K562 (cell line): ENCODE results near the gene TUBGCP6. TPM values are rescaled to one million over a fixed set of nuclear protein-coding genes. Genes with fewer than 3 reads are reported as not detected.

Experiments
- ATAC-seq: fragments of 200-7000 bp; cut with Tn5 transposase; 3 replicates; pipeline ENCODE4 v1.9.1; 2020; ENCODE audit warnings: moderate library complexity
- BruUV-seq: library from RNA; stranded (reverse); fragments of 400-500 nt; replicated peaks from 2 replicates; lab custom pipeline; 2021; lab: Mats Ljungman, UMichigan
- CTCF ChIA-PET: fragments of 300-600 bp; formaldehyde crosslinking; extraction: SDS; loops from one replicate; lab custom pipeline; 2021; ENCODE audit warnings: low intra/inter-chr PET ratio; lab: Yijun Ruan, JAX
- POLR2A ChIA-PET: fragments of 300-600, 350-650 bp; sonication (Branson Sonifier 250); formaldehyde crosslinking; extraction: SDS; loops from one replicate; lab custom pipeline; 2021; ENCODE audit warnings: antibody characterized with exemption, inconsistent platforms; lab: Yijun Ruan, JAX
- DNase-seq, 4 experiments: peaks; one replicate each; pipeline versions ENCODE4 v3.0.0 to v3.0.0-alpha.2; 2011 to 2018; ENCODE audit warnings: low spot score in 3 of 4, mixed read lengths in 3 of 4; ENCODE audit errors: extremely low read depth in 1 of 4
- FAIRE-seq: peaks from 2 replicates; lab custom pipeline; 2011; peaks lifted over from hg19 to GRCh38; lab: Jason Lieb, UNC
- H2AFZ ChIP-seq: 2 replicates; pipeline ENCODE4 v1.6.0; 2011; ENCODE audit warnings: low read depth, low read length, control low read depth, inconsistent platforms
- H3K27ac ChIP-seq: fragments of 200-600 bp; 3 replicates; pipeline ENCODE4 v1.8.0; 2011; ENCODE audit warnings: low read depth, mild to moderate bottlenecking, control low read depth, inconsistent platforms, low read length, moderate library complexity, mixed read lengths; ENCODE audit errors: extremely low read depth
- H3K27me3 ChIP-seq, 2 experiments: fragments of 300-600 bp in 1 of 2; 2 replicates in 1 of 2; 3 replicates in 1 of 2; pipeline versions ENCODE4 v1.6.0 to v1.8.0; 2011; ENCODE audit warnings: inconsistent platforms in 2 of 2, low read length in 2 of 2, mild to moderate bottlenecking in 1 of 2, mixed read lengths in 1 of 2, moderate library complexity in 1 of 2; ENCODE audit not compliant: control insufficient read depth in 2 of 2, insufficient read depth in 2 of 2
- H3K36me3 ChIP-seq: fragments of 300-600 bp; 3 replicates; pipeline ENCODE4 v1.8.0; 2011; ENCODE audit warnings: mild to moderate bottlenecking, low read length, inconsistent platforms; ENCODE audit not compliant: control insufficient read depth, insufficient read depth
- H3K4me1 ChIP-seq, 2 experiments: fragments of 200-600 bp in 1 of 2; replicated peaks in 1 of 2; 2 replicates in 1 of 2; 3 replicates in 1 of 2; pipeline versions ENCODE4 v1.5.1 to v1.8.0; 2011; ENCODE audit warnings: inconsistent platforms in 2 of 2, low read length in 2 of 2, mild to moderate bottlenecking in 1 of 2, mixed read lengths in 1 of 2, moderate library complexity in 1 of 2; ENCODE audit not compliant: control insufficient read depth in 2 of 2, insufficient read depth in 2 of 2
- H3K4me2 ChIP-seq: 2 replicates; pipeline ENCODE4 v1.6.1; 2011; ENCODE audit warnings: low read length, control low read depth, inconsistent platforms, mixed read lengths; ENCODE audit not compliant: insufficient read depth
- H3K4me3 ChIP-seq: fragments of 200-600 bp; sonication (generic), shearing (Covaris generic); 2 replicates; pipeline ENCODE4 v1.5.1; 2016; ENCODE audit warnings: control low read depth, inconsistent platforms
- H3K79me2 ChIP-seq: fragments of 200-600 bp; 3 replicates; pipeline ENCODE4 v1.8.0; 2011; ENCODE audit warnings: low read length, inconsistent platforms; ENCODE audit not compliant: control insufficient read depth, insufficient read depth
- H3K9ac ChIP-seq, 2 experiments: 2 replicates each; pipeline versions ENCODE4 v1.6.0 to v1.6.1; 2011; ENCODE audit warnings: low read depth in 2 of 2, low read length in 2 of 2, control low read depth in 1 of 2, inconsistent platforms in 1 of 2, mild to moderate bottlenecking in 1 of 2, mixed read lengths in 1 of 2; ENCODE audit not compliant: insufficient read depth in 1 of 2
- H3K9me1 ChIP-seq: one replicate; pipeline ENCODE4 v1.6.0; 2011; ENCODE audit warnings: inconsistent platforms, mild to moderate bottlenecking, low read length, moderate library complexity; ENCODE audit not compliant: control insufficient read depth, insufficient read depth
- H3K9me3 ChIP-seq: replicated peaks from 2 replicates; pipeline ENCODE4 v1.5.1; 2011; ENCODE audit warnings: low read depth, low read length, inconsistent platforms; ENCODE audit not compliant: control insufficient read depth, insufficient read depth
- H4K20me1 ChIP-seq: replicated peaks from 2 replicates; pipeline ENCODE4 v1.6.1; 2011; ENCODE audit warnings: low read length, inconsistent platforms, mixed read lengths; ENCODE audit not compliant: control insufficient read depth, insufficient read depth
- CBFA2T2 ChIP-seq: fragments of 450-650 bp; conservative IDR thresholded peaks from 2 replicates; pipeline ENCODE4 v1.6.1; 2017; ENCODE audit warnings: mild to moderate bottlenecking
- NFIC ChIP-seq: fragments of 450-650 bp; IDR thresholded peaks from 2 replicates; pipeline ENCODE4 v1.6.1; 2017; ENCODE audit warnings: mild to moderate bottlenecking, inconsistent platforms
- SIN3B ChIP-seq: fragments of 450-650 bp; IDR thresholded peaks from 2 replicates; pipeline ENCODE4 v1.6.1; 2017; ENCODE audit warnings: low read depth, mild to moderate bottlenecking, moderate library complexity
- ZBTB7A ChIP-seq: IDR thresholded peaks from 2 replicates; pipeline ENCODE4 v1.6.1; 2011; ENCODE audit warnings: low read depth, mild to moderate bottlenecking, low read length, moderate library complexity, borderline replicate concordance; ENCODE audit not compliant: control insufficient read depth
- ZNF146 ChIP-seq: IDR thresholded peaks from one replicate; pipeline ENCODE4 v1.6.1; 2018; ENCODE audit warnings: missing compliant biosample characterization; ENCODE audit not compliant: unreplicated experiment
- ZNF165 ChIP-seq: fragments of 250-450 bp; sonication (Bioruptor Pico); IDR thresholded peaks from 2 replicates; pipeline ENCODE4 v1.4.0; 2020; ENCODE audit warnings: borderline replicate concordance
- WGBS: fragments of 100-300 bp; shearing (Covaris generic); methylation state at CpG from one replicate; pipeline ENCODE4 v1.1.6; 2016; ENCODE audit warnings: low coverage, mixed read lengths; ENCODE audit not compliant: insufficient coverage; ENCODE audit errors: missing lambda C conversion rate; 5-methylcytosine and 5-hydroxymethylcytosine counted together
- in situ Hi-C: fragments of 300-500 bp; cut with MboI; formaldehyde crosslinking; loops from 4 replicates; pipeline ENCODE4 v1.15.0; 2018; ENCODE audit warnings: inconsistent platforms, mixed read lengths
- intact Hi-C: fragments of 100-400 bp; cut with micrococcal nuclease; formaldehyde crosslinking; loops from 2 replicates; pipeline ENCODE4 v1.14.2; 2022
- polyA plus RNA-seq, 8 experiments: library from polyadenylated mRNA; depleted of rRNA in 4 of 8; stranded (reverse) in 5 of 8; unstranded in 3 of 8; fragments of >200 nt; fragmentation: Nextera tagmentation in 2 of 8; fragmentation: Illumina TruSeq in 1 of 8; extraction: Ambion mirVana in 2 of 8; extraction: Trizol in 1 of 8; gene quantifications; 2 replicates each; pipeline versions ENCODE4 v1.2.1 to v1.2.3, GENCODE V29; 2011 to 2014; ENCODE audit warnings: inconsistent platforms in 1 of 8, missing spikeins in 1 of 8
- total RNA-seq, 7 experiments: library from RNA; depleted of rRNA in 6 of 7; stranded (reverse); fragments of >200 nt in 6 of 7; fragmentation: Illumina TruSeq in 2 of 7; extraction: Trizol in 2 of 7; gene quantifications; 2 replicates each; pipeline versions ENCODE4 v1.2.1 to v1.2.3, GENCODE V29; 2011 to 2021; ENCODE audit warnings: low replicate concordance in 1 of 7
- TF ChIP-seq, protein P1 (sequence below): sonication (generic); formaldehyde crosslinking; IDR thresholded peaks from 2 replicates; pipeline ENCODE4 v1.9.0; 2022; ENCODE audit warnings: mild to moderate bottlenecking, missing genetic modification reagents
- TF ChIP-seq, protein P2 (sequence below), 3 experiments: IDR thresholded peaks in 2 of 3; conservative IDR thresholded peaks in 1 of 3; 2 replicates each; pipeline ENCODE4 v1.5.1; 2011 to 2012; ENCODE audit warnings: low read length in 3 of 3, mild to moderate bottlenecking in 3 of 3, control low read depth in 2 of 3, improper control_type of control experiment in 1 of 3, inconsistent platforms in 1 of 3, low read depth in 1 of 3, mixed read lengths in 1 of 3, moderate library complexity in 1 of 3; ENCODE audit not compliant: insufficient read depth in 2 of 3
- TF ChIP-seq, protein P3 (sequence below): sonication (generic); formaldehyde crosslinking; IDR thresholded peaks from 2 replicates; pipeline ENCODE4 v1.8.0; 2022; ENCODE audit warnings: mild to moderate bottlenecking, missing genetic modification reagents, borderline replicate concordance
- TF ChIP-seq, protein P4 (sequence below), 2 experiments: fragments of 250-450 bp in 1 of 2; fragments of 450-650 bp in 1 of 2; sonication (Bioruptor Pico) in 1 of 2; IDR thresholded peaks; 2 replicates each; pipeline versions ENCODE4 v1.6.1 to v1.8.0; 2016 to 2021; ENCODE audit warnings: mild to moderate bottlenecking in 2 of 2, moderate library complexity in 2 of 2, missing compliant biosample characterization in 1 of 2, missing genetic modification characterization in 1 of 2

Gene TUBGCP6
- total and polyA plus RNA-seq, 9 of the 15 experiments (the other 6 are each of a cell fraction or from before 2014, with no cell fraction given), result 0.76 to 33.0 (median 10.1) TPM

- Histone ChIP-seq H3K9me3 (no peaks in the 10 kb centered on the region), H3K9me1 (no peaks in the 10 kb centered on the region), H3K9ac (peak overlapping the region in 1 of 2 experiments; percentile 90; a peak in 2 of 4 replicates), H3K4me3 (no peak overlapping the region), H2AFZ (no peak overlapping the region), H3K27ac (no peak overlapping the region), H3K4me2 (no peak overlapping the region), H3K79me2 (no peaks in the 10 kb centered on the region; the same call in 2 of the 3 replicates), H3K36me3 (0 out of 3 replicates have a peak, but pooled peaks cover 3% of the 10 kb centered on the region), H3K4me1 (peaks cover 7 to 76% of the 10 kb centered on the region in 2 experiments; a peak in 4 of 5 replicates), H4K20me1 (no peaks in the 10 kb centered on the region), H3K27me3 (no peaks in the 10 kb centered on the region)
- no TSS peak for BruUV-seq
- ChIA-PET POLR2A (no interaction called here), CTCF (no interaction called here)
- in situ Hi-C loops (no loop called here), intact Hi-C loops (no loop called here)
- ATAC-seq (no peak), DNase-seq (no peak), FAIRE-seq (no peak)
- TF ChIP-seq, protein P1, sequence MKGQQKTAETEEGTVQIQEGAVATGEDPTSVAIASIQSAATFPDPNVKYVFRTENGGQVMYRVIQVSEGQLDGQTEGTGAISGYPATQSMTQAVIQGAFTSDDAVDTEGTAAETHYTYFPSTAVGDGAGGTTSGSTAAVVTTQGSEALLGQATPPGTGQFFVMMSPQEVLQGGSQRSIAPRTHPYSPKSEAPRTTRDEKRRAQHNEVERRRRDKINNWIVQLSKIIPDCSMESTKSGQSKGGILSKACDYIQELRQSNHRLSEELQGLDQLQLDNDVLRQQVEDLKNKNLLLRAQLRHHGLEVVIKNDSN (CRISPR knock-in tag), result peak; percentile 28; the same call in 1 of the 2 replicates
- TF ChIP-seq ZNF146 (CRISPR knock-in tag), result no peak
- no peak for TF ChIP-seq CBFA2T2
- no peak for TF ChIP-seq ZNF165 (CRISPR knock-in tag)
- peak; percentile 18; the same call in 1 of the 2 replicates for TF ChIP-seq NFIC
- TF ChIP-seq, protein P2, sequence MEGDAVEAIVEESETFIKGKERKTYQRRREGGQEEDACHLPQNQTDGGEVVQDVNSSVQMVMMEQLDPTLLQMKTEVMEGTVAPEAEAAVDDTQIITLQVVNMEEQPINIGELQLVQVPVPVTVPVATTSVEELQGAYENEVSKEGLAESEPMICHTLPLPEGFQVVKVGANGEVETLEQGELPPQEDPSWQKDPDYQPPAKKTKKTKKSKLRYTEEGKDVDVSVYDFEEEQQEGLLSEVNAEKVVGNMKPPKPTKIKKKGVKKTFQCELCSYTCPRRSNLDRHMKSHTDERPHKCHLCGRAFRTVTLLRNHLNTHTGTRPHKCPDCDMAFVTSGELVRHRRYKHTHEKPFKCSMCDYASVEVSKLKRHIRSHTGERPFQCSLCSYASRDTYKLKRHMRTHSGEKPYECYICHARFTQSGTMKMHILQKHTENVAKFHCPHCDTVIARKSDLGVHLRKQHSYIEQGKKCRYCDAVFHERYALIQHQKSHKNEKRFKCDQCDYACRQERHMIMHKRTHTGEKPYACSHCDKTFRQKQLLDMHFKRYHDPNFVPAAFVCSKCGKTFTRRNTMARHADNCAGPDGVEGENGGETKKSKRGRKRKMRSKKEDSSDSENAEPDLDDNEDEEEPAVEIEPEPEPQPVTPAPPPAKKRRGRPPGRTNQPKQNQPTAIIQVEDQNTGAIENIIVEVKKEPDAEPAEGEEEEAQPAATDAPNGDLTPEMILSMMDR (IDR thresholded peaks at IDR 0.05 in 2 of 3, conservative IDR thresholded peaks at IDR 0.05 in 1 of 3; ENCODE audit: insufficient read depth in 2 of 3, low read depth in 1 of 3, low read length in 3 of 3), result no peak
- TF ChIP-seq, protein P3, sequence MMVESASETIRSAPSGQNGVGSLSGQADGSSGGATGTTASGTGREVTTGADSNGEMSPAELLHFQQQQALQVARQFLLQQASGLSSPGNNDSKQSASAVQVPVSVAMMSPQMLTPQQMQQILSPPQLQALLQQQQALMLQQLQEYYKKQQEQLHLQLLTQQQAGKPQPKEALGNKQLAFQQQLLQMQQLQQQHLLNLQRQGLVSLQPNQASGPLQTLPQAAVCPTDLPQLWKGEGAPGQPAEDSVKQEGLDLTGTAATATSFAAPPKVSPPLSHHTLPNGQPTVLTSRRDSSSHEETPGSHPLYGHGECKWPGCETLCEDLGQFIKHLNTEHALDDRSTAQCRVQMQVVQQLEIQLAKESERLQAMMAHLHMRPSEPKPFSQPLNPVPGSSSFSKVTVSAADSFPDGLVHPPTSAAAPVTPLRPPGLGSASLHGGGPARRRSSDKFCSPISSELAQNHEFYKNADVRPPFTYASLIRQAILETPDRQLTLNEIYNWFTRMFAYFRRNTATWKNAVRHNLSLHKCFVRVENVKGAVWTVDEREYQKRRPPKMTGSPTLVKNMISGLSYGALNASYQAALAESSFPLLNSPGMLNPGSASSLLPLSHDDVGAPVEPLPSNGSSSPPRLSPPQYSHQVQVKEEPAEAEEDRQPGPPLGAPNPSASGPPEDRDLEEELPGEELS (CRISPR knock-in tag), result no peak
- no peak for TF ChIP-seq SIN3B
- TF ChIP-seq ZBTB7A, result 0 out of 2 replicates have a peak, but pooled peaks have one; percentile 7
- TF ChIP-seq, protein P4, sequence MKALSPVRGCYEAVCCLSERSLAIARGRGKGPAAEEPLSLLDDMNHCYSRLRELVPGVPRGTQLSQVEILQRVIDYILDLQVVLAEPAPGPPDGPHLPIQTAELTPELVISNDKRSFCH (CRISPR knock-in tag; IDR thresholded peaks at IDR 0.05), result no peak
- TF ChIP-seq, protein P4 (tag; IDR thresholded peaks at IDR 0.05), result no peak
- 70% methylated on average over 3 of the region's 9 CpGs for WGBS
Observed at GRCh38 chr22:50268655-50269113, 23.9 kb upstream of the TUBGCP6 start.
